H9 (cell line): Measurements from ENCODE around the gene IPO13. TPM values are rescaled to one million over a fixed set of nuclear protein-coding genes. Genes with fewer than 3 reads are reported as not detected.

Source experiments
- DNase-seq: peaks from one replicate; pipeline ENCODE4 v3.0.0-alpha.2; 2017
- H2AFZ ChIP-seq: one replicate; pipeline ENCODE4 v1.6.1; 2013; ENCODE audit warnings: mild to moderate bottlenecking, low read length, control low read depth, moderate library complexity
- H2AK5ac ChIP-seq: 2 replicates; pipeline ENCODE4 v1.6.1; 2013; ENCODE audit warnings: low read length, control low read depth, mixed read lengths; ENCODE audit not compliant: insufficient read length
- H2BK120ac ChIP-seq: one replicate; pipeline ENCODE4 v1.6.1; 2013; ENCODE audit warnings: low read depth, mild to moderate bottlenecking, low read length, control low read depth, inconsistent platforms; ENCODE audit not compliant: poor library complexity, severe bottlenecking
- H2BK12ac ChIP-seq: 2 replicates; pipeline ENCODE4 v1.6.1; 2013; ENCODE audit warnings: low read length, control low read depth, mixed read lengths, low read depth; ENCODE audit not compliant: insufficient read length
- H2BK15ac ChIP-seq: 2 replicates; pipeline ENCODE4 v1.6.1; 2013; ENCODE audit warnings: low read depth, low read length, control low read depth
- H2BK20ac ChIP-seq: one replicate; pipeline ENCODE4 v1.6.1; 2013; ENCODE audit warnings: low read depth, mild to moderate bottlenecking, low read length, control low read depth, inconsistent platforms; ENCODE audit not compliant: poor library complexity, severe bottlenecking
- H2BK5ac ChIP-seq: 2 replicates; pipeline ENCODE4 v1.6.1; 2013; ENCODE audit warnings: low read length, control low read depth, mixed read lengths; ENCODE audit not compliant: insufficient read length
- H3K14ac ChIP-seq: 2 replicates; pipeline ENCODE4 v1.6.1; 2013; ENCODE audit warnings: low read length, control low read depth; ENCODE audit not compliant: insufficient read depth
- H3K18ac ChIP-seq: 2 replicates; pipeline ENCODE4 v1.6.1; 2013; ENCODE audit warnings: low read depth, mild to moderate bottlenecking, mixed read lengths, low read length, control low read depth; ENCODE audit not compliant: insufficient read length
- H3K23ac ChIP-seq: 2 replicates; pipeline ENCODE4 v1.6.1; 2013; ENCODE audit warnings: low read length, control low read depth, mixed read lengths, low read depth; ENCODE audit not compliant: insufficient read length
- H3K23me2 ChIP-seq: 2 replicates; pipeline ENCODE4 v1.6.1; 2013; ENCODE audit warnings: low read depth, mild to moderate bottlenecking, mixed read lengths, low read length, control low read depth; ENCODE audit not compliant: insufficient read length, poor library complexity, severe bottlenecking
- H3K27ac ChIP-seq: 2 replicates; pipeline ENCODE4 v1.5.1; 2013; ENCODE audit warnings: low read length, control low read depth, mixed read lengths, low read depth; ENCODE audit not compliant: insufficient read length
- H3K27me3 ChIP-seq: 2 replicates; pipeline ENCODE4 v1.6.1; 2013; ENCODE audit warnings: low read length, control low read depth, inconsistent platforms; ENCODE audit not compliant: insufficient read depth
- H3K4ac ChIP-seq: 2 replicates; pipeline ENCODE4 v1.6.1; 2013; ENCODE audit warnings: low read depth, mild to moderate bottlenecking, control low read depth, inconsistent platforms, low read length, moderate library complexity
- H3K4me1 ChIP-seq: 2 replicates; pipeline ENCODE4 v1.6.1; 2013; ENCODE audit warnings: low read length, control low read depth, inconsistent platforms; ENCODE audit not compliant: insufficient read depth
- H3K4me2 ChIP-seq: 2 replicates; pipeline ENCODE4 v1.6.1; 2013; ENCODE audit warnings: low read length, control low read depth, mixed read lengths; ENCODE audit not compliant: insufficient read length, insufficient read depth
- H3K56ac ChIP-seq: 2 replicates; pipeline ENCODE4 v1.6.1; 2013; ENCODE audit warnings: low read depth, mild to moderate bottlenecking, mixed read lengths, low read length, control low read depth; ENCODE audit not compliant: insufficient read length
- H3K79me1 ChIP-seq: 2 replicates; pipeline ENCODE4 v1.6.1; 2013; ENCODE audit warnings: low read depth, mild to moderate bottlenecking, moderate library complexity, low read length, control low read depth, inconsistent platforms; ENCODE audit not compliant: insufficient read depth, poor library complexity, severe bottlenecking
- H3K79me2 ChIP-seq: 2 replicates; pipeline ENCODE4 v1.6.1; 2013; ENCODE audit warnings: low read length, control low read depth, inconsistent platforms; ENCODE audit not compliant: insufficient read depth
- H3K9ac ChIP-seq: 2 replicates; pipeline ENCODE4 v1.6.1; 2013; ENCODE audit warnings: low read length, control low read depth, mixed read lengths; ENCODE audit not compliant: insufficient read length; ENCODE audit errors: extremely low read depth
- H3K9me3 ChIP-seq: one replicate; pipeline ENCODE4 v1.6.1; 2013; ENCODE audit warnings: low read depth, low read length, inconsistent platforms; ENCODE audit not compliant: control insufficient read depth
- H3T11ph ChIP-seq: one replicate; pipeline ENCODE4 v1.6.1; 2013; ENCODE audit warnings: mild to moderate bottlenecking, low read length, control low read depth, inconsistent platforms
- H4K20me1 ChIP-seq: one replicate; pipeline ENCODE4 v1.6.1; 2013; ENCODE audit not compliant: control insufficient read depth, insufficient read length, insufficient read depth
- H4K5ac ChIP-seq: 2 replicates; pipeline ENCODE4 v1.6.1; 2013; ENCODE audit warnings: low read depth, mild to moderate bottlenecking, mixed read lengths, low read length, control low read depth; ENCODE audit not compliant: insufficient read length
- H4K8ac ChIP-seq: replicated peaks from 2 replicates; pipeline ENCODE4 v1.6.1; 2013; ENCODE audit warnings: low read length, control low read depth, mixed read lengths, low read depth; ENCODE audit not compliant: insufficient read length
- H4K91ac ChIP-seq: 2 replicates; pipeline ENCODE4 v1.6.1; 2013; ENCODE audit warnings: low read depth, mild to moderate bottlenecking, moderate library complexity, mixed read lengths, low read length, control low read depth; ENCODE audit not compliant: insufficient read length
- H3K27ac Mint-ChIP-seq, 3 experiments: 2 replicates in 2 of 3; 3 replicates in 1 of 3; pipeline ENCODE4 v1.8.0; 2020 to 2021; ENCODE audit warnings: mixed read lengths in 3 of 3, mild to moderate bottlenecking in 1 of 3, moderate library complexity in 1 of 3
- H3K27me3 Mint-ChIP-seq: 2 replicates; pipeline ENCODE4 v1.8.0; 2021; ENCODE audit warnings: low read depth, mild to moderate bottlenecking, moderate library complexity, mixed read lengths
- H3K36me3 Mint-ChIP-seq, 3 experiments: 2 replicates in 2 of 3; 3 replicates in 1 of 3; pipeline ENCODE4 v1.8.0; 2020 to 2021; ENCODE audit warnings: low read depth in 3 of 3, mixed read lengths in 3 of 3; ENCODE audit not compliant: insufficient read depth in 1 of 3
- H3K4me1 Mint-ChIP-seq, 2 experiments: 2 replicates each; pipeline ENCODE4 v1.8.0; 2020; ENCODE audit warnings: mixed read lengths in 2 of 2
- H3K4me3 Mint-ChIP-seq, 2 experiments: 2 replicates in 1 of 2; 3 replicates in 1 of 2; pipeline ENCODE4 v1.8.0; 2020 to 2021; ENCODE audit warnings: mild to moderate bottlenecking in 2 of 2, mixed read lengths in 2 of 2, moderate library complexity in 1 of 2
- H3K9me3 Mint-ChIP-seq, 2 experiments: 2 replicates in 1 of 2; 3 replicates in 1 of 2; pipeline ENCODE4 v1.8.0; 2020; ENCODE audit warnings: mild to moderate bottlenecking in 2 of 2, mixed read lengths in 2 of 2, moderate library complexity in 1 of 2
- CTCF ChIP-seq: fragments of 200-600 bp; sonication (generic); conservative IDR thresholded peaks from 3 replicates; pipeline ENCODE4 v1.8.0; 2021; ENCODE audit warnings: antibody characterized with exemption, mild to moderate bottlenecking
- WGBS: extraction: QIAGEN DNeasy Blood & Tissue Kit; methylation state at CpG from one replicate; pipeline ENCODE4 v1.1.7; 2013; ENCODE audit warnings: missing lambda C conversion rate, low lambda C conversion rate, mixed read lengths; ENCODE audit not compliant: insufficient read length; ENCODE audit errors: extremely low coverage; 5-methylcytosine and 5-hydroxymethylcytosine counted together
- total RNA-seq: library from RNA; stranded (reverse); gene quantifications from 2 replicates; pipeline ENCODE4 v1.2.1, GENCODE V29; 2021

The IPO13 gene
- total RNA-seq, 1 experiment from 2014 or later, result 24.5 TPM

DNA sequence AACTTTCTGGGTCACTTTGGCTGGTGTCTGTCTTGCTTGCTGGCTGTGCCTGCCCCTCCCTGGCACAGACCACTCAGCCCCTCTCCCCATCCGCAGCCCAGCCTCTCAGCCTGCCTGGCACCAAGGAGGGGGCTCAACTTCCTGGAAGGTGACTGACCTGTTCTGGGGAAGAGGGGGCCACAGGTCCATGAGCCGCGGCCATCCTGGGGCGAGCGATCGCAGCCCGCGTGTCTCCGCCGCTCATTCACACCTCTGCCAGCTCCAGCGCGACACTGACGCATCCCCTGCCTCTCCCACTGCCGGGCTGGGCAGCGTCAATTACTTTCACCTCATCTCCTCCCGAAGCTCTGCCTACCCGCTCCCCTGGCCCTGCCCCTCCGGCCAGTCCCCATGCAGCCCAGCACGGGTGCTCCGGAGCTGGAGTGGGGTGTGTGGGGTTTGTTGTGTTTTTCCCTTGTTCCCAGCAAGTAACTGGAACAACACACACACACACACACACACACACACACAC lies 70.2 kb downstream of the IPO13 start:
- WGBS, result no CpG with 5 or more reads among the region's 20 CpGs
- H3K27ac ChIP-seq, result no peak overlapping the region
- no peak overlapping the region for H3K9ac ChIP-seq

More for the DNA sequence above, 70.2 kb downstream of the IPO13 start:
- no peak overlapping the region for H3K56ac ChIP-seq
- Mint-ChIP-seq H3K27ac (peak overlapping the region in 1 of 3 experiments; percentile 94; a peak in 1 of 7 replicates), H3K27me3 (no peaks in the 10 kb centered on the region), H3K9me3 (no peaks in the 10 kb centered on the region), H3K36me3 (peaks cover 0 to 18% (median 3%) of the 10 kb centered on the region in 3 experiments; a peak in 5 of 7 replicates), H3K4me3 (no peak overlapping the region), H3K4me1 (peaks cover 16 to 24% of the 10 kb centered on the region in 2 experiments)
- H3K9me3 ChIP-seq, result no peaks in the 10 kb centered on the region
- no peaks in the 10 kb centered on the region for H3K79me2 ChIP-seq
- no peak overlapping the region for H3T11ph ChIP-seq
- no peak overlapping the region for H3K4ac ChIP-seq
- H4K8ac ChIP-seq, result no peak overlapping the region
- H3K23me2 ChIP-seq, result no peaks in the 10 kb centered on the region
- H4K5ac ChIP-seq, result no peak overlapping the region
- no peak overlapping the region for H4K91ac ChIP-seq
- H3K27me3 ChIP-seq, result no peaks in the 10 kb centered on the region
- no peak overlapping the region for H3K18ac ChIP-seq
- DNase-seq, result no peak
- H2AK5ac ChIP-seq, result no peak overlapping the region
- H3K79me1 ChIP-seq, result no peaks in the 10 kb centered on the region
- H2BK20ac ChIP-seq, result no peak overlapping the region
- H2BK15ac ChIP-seq, result no peak overlapping the region
- H2AFZ ChIP-seq, result no peak overlapping the region
- no peaks in the 10 kb centered on the region for H4K20me1 ChIP-seq
- no peaks in the 10 kb centered on the region for H3K4me1 ChIP-seq
- H2BK12ac ChIP-seq, result no peak overlapping the region
- no peak overlapping the region for H3K23ac ChIP-seq
- TF ChIP-seq CTCF, result no peak
- no peak overlapping the region for H3K4me2 ChIP-seq
- no peak overlapping the region for H3K14ac ChIP-seq
- H2BK120ac ChIP-seq, result no peak overlapping the region
- no peak overlapping the region for H2BK5ac ChIP-seq

Other genes with a start within 250 kb of the IPO13 start
- 6.2 and 8.3 TPM in 2 replicates for gene ST3GAL3, start 239.4 kb upstream of the IPO13 start, total RNA-seq
- 10.6 and 11.6 TPM in 2 replicates for gene ARTN, start 13.1 kb upstream of the IPO13 start, total RNA-seq
- 74.4 and 79.6 TPM in 2 replicates for gene DPH2, start 23.1 kb downstream of the IPO13 start, total RNA-seq
- gene ATP6V0B, start 28.0 kb downstream of the IPO13 start, total RNA-seq, result 127 and 131 TPM in 2 replicates
- gene B4GALT2, start 32.3 kb downstream of the IPO13 start, total RNA-seq, result 70.9 and 74.0 TPM in 2 replicates
- 11.8 and 12.4 TPM in 2 replicates for gene CCDC24, start 44.6 kb downstream of the IPO13 start, total RNA-seq
- 29.5 and 30.1 TPM in 2 replicates for gene SLC6A9, start 84.5 kb downstream of the IPO13 start, total RNA-seq
- 0.09 TPM in 2 replicates for gene KLF17, start 171.9 kb downstream of the IPO13 start, total RNA-seq
- 0.07 and 0.18 TPM in 2 replicates for gene KLF18, start 194.7 kb downstream of the IPO13 start, total RNA-seq